Endothelial cell of umbilical vein (primary cell): ENCODE results near the gene VTI1A. TPM values are rescaled to one million over a fixed set of nuclear protein-coding genes. Genes with fewer than 3 reads are reported as not detected.

ENCODE experiments used
- BruUV-seq: library from RNA; stranded (reverse); fragments of 400-500 nt; replicated peaks from 2 replicates; lab custom pipeline; 2021; lab: Mats Ljungman, UMichigan
- CTCF ChIA-PET: fragments of 300-600, 350-600 bp; sonication (Branson Sonifier 250); formaldehyde crosslinking; loops from one replicate; lab custom pipeline; 2021; ENCODE audit warnings: antibody characterized with exemption, inconsistent platforms; lab: Charles Lee
- POLR2A ChIA-PET: fragments of 300-600, 350-600 bp; sonication (Branson Sonifier 250); formaldehyde crosslinking; loops from one replicate; lab custom pipeline; 2021; ENCODE audit warnings: antibody characterized with exemption, inconsistent platforms; lab: Charles Lee
- DNase-seq: peaks from one replicate; pipeline ENCODE4 v3.0.0-alpha.2; 2011; ENCODE audit warnings: low read depth, low spot score
- FAIRE-seq: peaks from 2 replicates; lab custom pipeline; 2011; peaks lifted over from hg19 to GRCh38; lab: Jason Lieb, UNC
- H2AFZ ChIP-seq: 2 replicates; pipeline ENCODE4 v1.6.0; 2012; ENCODE audit warnings: low read depth, low read length, control low read depth, inconsistent platforms
- H3K27ac ChIP-seq: 2 replicates; pipeline ENCODE4 v1.5.1; 2011; ENCODE audit warnings: low read depth, mild to moderate bottlenecking, control low read depth, low read length, moderate library complexity; ENCODE audit not compliant: insufficient read depth
- H3K27me3 ChIP-seq, 2 experiments: 2 replicates each; pipeline versions ENCODE4 v1.6.0 to v1.6.1; 2011; ENCODE audit warnings: low read length in 2 of 2, mixed read lengths in 1 of 2; ENCODE audit not compliant: control insufficient read depth in 2 of 2, insufficient read depth in 2 of 2
- H3K36me3 ChIP-seq, 2 experiments: 2 replicates in 1 of 2; 3 replicates in 1 of 2; pipeline ENCODE4 v1.5.1; 2011; ENCODE audit warnings: low read length in 2 of 2, mild to moderate bottlenecking in 1 of 2, moderate library complexity in 1 of 2; ENCODE audit not compliant: control insufficient read depth in 2 of 2, insufficient read depth in 2 of 2; ENCODE audit errors: extremely low read depth in 1 of 2
- H3K4me1 ChIP-seq: 3 replicates; pipeline ENCODE4 v1.5.1; 2011; ENCODE audit warnings: mild to moderate bottlenecking, low read length; ENCODE audit not compliant: control insufficient read depth, insufficient read depth; ENCODE audit errors: extremely low read depth
- H3K4me2 ChIP-seq: 2 replicates; pipeline ENCODE4 v1.6.1; 2011; ENCODE audit warnings: low read length, control low read depth, mixed read lengths; ENCODE audit not compliant: insufficient read depth
- H3K4me3 ChIP-seq, 3 experiments: fragments of 200-600 bp in 1 of 3; sonication (generic), shearing (Covaris generic) in 1 of 3; replicated peaks in 1 of 3; 2 replicates each; pipeline ENCODE4 v1.5.1; 2011 to 2016; ENCODE audit warnings: control low read depth in 3 of 3, low read length in 3 of 3, mild to moderate bottlenecking in 2 of 3, inconsistent platforms in 1 of 3, low read depth in 1 of 3, moderate library complexity in 1 of 3; ENCODE audit not compliant: insufficient read depth in 1 of 3
- H3K79me2 ChIP-seq: 2 replicates; pipeline ENCODE4 v1.6.0; 2012; ENCODE audit warnings: low read length, inconsistent platforms; ENCODE audit not compliant: control insufficient read depth, insufficient read depth
- H3K9ac ChIP-seq: replicated peaks from 2 replicates; pipeline ENCODE3; 2011; ENCODE audit warnings: low read length, control low read depth; ENCODE audit not compliant: insufficient read depth; ENCODE audit errors: extremely low read depth
- H3K9me1 ChIP-seq: replicated peaks from 3 replicates; pipeline ENCODE4 v1.6.0; 2011; ENCODE audit warnings: mild to moderate bottlenecking, low read length; ENCODE audit not compliant: control insufficient read depth, insufficient read depth; ENCODE audit errors: extremely low read depth
- H3K9me3 ChIP-seq: replicated peaks from 2 replicates; pipeline ENCODE4 v1.5.1; 2012; ENCODE audit warnings: low read length, inconsistent platforms; ENCODE audit not compliant: control insufficient read depth, insufficient read depth
- H4K20me1 ChIP-seq: replicated peaks from 2 replicates; pipeline ENCODE3; 2011; ENCODE audit warnings: mild to moderate bottlenecking, low read length; ENCODE audit not compliant: control insufficient read depth, insufficient read depth; ENCODE audit errors: extremely low read depth
- EZH2 ChIP-seq: IDR thresholded peaks from 2 replicates; pipeline ENCODE4 v1.6.1; 2012; ENCODE audit warnings: borderline replicate concordance, low read depth, mild to moderate bottlenecking, moderate library complexity, low read length, inconsistent platforms; ENCODE audit not compliant: severe bottlenecking
- FOS ChIP-seq: IDR thresholded peaks from 2 replicates; pipeline ENCODE4 v1.6.1; 2011; ENCODE audit warnings: mild to moderate bottlenecking, low read length, moderate library complexity, borderline replicate concordance; ENCODE audit not compliant: insufficient read depth
- MAX ChIP-seq: IDR thresholded peaks from 2 replicates; pipeline ENCODE4 v1.6.1; 2011; ENCODE audit not compliant: insufficient read depth, insufficient read length
- POLR2AphosphoS5 ChIP-seq: IDR thresholded peaks from 2 replicates; pipeline ENCODE4 v1.6.1; 2012; ENCODE audit warnings: low read depth, mild to moderate bottlenecking, control low read depth, low read length, moderate library complexity; ENCODE audit not compliant: insufficient read depth
- dilution Hi-C: fragments of 300-500 bp; cut with MboI; formaldehyde crosslinking; loops from one replicate; pipeline ENCODE4 v1.15.0; 2019; ENCODE audit warnings: low sequenced_read_pairs; ENCODE audit not compliant: extremely low pct_ligation_motif_present
- intact Hi-C: fragments of 100-400 bp; cut with micrococcal nuclease; formaldehyde crosslinking; loops from one replicate; pipeline ENCODE4 v1.10.0; 2022
- polyA plus RNA-seq, 4 experiments: library from polyadenylated mRNA; depleted of rRNA in 3 of 4; stranded (reverse) in 3 of 4; unstranded in 1 of 4; fragments of >200 nt; gene quantifications; 2 replicates each; pipeline versions ENCODE4 v1.2.1 to v1.2.3, GENCODE V29; 2011 to 2012; ENCODE audit warnings: missing spikeins in 1 of 4
- total RNA-seq: library from RNA; stranded (reverse); gene quantifications from 2 replicates; pipeline ENCODE4 v1.2.3, GENCODE V29; 2021
- TF ChIP-seq, protein P1 (sequence below), 2 donors: IDR thresholded peaks; 1 replicate in 1 of 2; 2 replicates in 1 of 2; pipeline ENCODE4 v1.5.1; 2011; ENCODE audit warnings: low read length in 2 of 2, mild to moderate bottlenecking in 2 of 2, moderate library complexity in 2 of 2, control low read depth in 1 of 2, inconsistent platforms in 1 of 2, low read depth in 1 of 2; ENCODE audit not compliant: insufficient read depth in 1 of 2; ENCODE audit errors: extremely low read depth in 1 of 2

VTI1A gene
- total and polyA plus RNA-seq, 2 donors (not counting 3 experiments of a cell fraction or from before 2014, with no cell fraction given) = 10.8 to 35.6 TPM

GRCh38 chr10:112634096-112634830, 187.2 kb downstream of the VTI1A start:
- dilution Hi-C loops (no loop called here), intact Hi-C loops (no loop called here)
- Histone ChIP-seq H3K4me2 (no peak overlapping the region), H3K9me1 (no peaks in the 10 kb centered on the region), H3K27me3 (no peaks in the 10 kb centered on the region), H3K4me1 (peaks cover 5% of the 10 kb centered on the region), H3K9me3 (no peaks in the 10 kb centered on the region), H3K9ac (no peak overlapping the region), H3K36me3 (no peaks in the 10 kb centered on the region), H3K4me3 (no peak overlapping the region), H4K20me1 (no peaks in the 10 kb centered on the region), H2AFZ (no peak overlapping the region), H3K79me2 (no peaks in the 10 kb centered on the region), H3K27ac (no peak overlapping the region)
- ChIA-PET CTCF (no interaction called here), POLR2A (no interaction called here)
- no TSS peak for BruUV-seq
- no peak for TF ChIP-seq POLR2AphosphoS5
- no peak for TF ChIP-seq FOS
- TF ChIP-seq MAX = no peak
- TF ChIP-seq EZH2 = no peak
- TF ChIP-seq, protein P1, sequence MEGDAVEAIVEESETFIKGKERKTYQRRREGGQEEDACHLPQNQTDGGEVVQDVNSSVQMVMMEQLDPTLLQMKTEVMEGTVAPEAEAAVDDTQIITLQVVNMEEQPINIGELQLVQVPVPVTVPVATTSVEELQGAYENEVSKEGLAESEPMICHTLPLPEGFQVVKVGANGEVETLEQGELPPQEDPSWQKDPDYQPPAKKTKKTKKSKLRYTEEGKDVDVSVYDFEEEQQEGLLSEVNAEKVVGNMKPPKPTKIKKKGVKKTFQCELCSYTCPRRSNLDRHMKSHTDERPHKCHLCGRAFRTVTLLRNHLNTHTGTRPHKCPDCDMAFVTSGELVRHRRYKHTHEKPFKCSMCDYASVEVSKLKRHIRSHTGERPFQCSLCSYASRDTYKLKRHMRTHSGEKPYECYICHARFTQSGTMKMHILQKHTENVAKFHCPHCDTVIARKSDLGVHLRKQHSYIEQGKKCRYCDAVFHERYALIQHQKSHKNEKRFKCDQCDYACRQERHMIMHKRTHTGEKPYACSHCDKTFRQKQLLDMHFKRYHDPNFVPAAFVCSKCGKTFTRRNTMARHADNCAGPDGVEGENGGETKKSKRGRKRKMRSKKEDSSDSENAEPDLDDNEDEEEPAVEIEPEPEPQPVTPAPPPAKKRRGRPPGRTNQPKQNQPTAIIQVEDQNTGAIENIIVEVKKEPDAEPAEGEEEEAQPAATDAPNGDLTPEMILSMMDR (IDR thresholded peaks at IDR 0.05; ENCODE audit: extremely low read depth in 1 of 2, insufficient read depth in 1 of 2, low read depth in 1 of 2, low read length in 2 of 2) = no peak
- DNase-seq (no peak), FAIRE-seq (no peak)
